Activated CD4-positive, alpha-beta T cell treated with anti-CD3 and anti-CD28 coated beads, Interleukin-2, amount 50 U/mL, for 1 hour (primary cell): ENCODE measurements around the gene EXOSC5.
"Not testable (repeated sequence)": the region's sequence is repeated elsewhere in the genome, so short reads cannot be mapped to it uniquely, and the experiment has no call there.

Experiments
- DNase-seq: peaks from one replicate; pipeline ENCODE4 v3.0.0-alpha.2; 2020

Gene EXOSC5

DNA sequence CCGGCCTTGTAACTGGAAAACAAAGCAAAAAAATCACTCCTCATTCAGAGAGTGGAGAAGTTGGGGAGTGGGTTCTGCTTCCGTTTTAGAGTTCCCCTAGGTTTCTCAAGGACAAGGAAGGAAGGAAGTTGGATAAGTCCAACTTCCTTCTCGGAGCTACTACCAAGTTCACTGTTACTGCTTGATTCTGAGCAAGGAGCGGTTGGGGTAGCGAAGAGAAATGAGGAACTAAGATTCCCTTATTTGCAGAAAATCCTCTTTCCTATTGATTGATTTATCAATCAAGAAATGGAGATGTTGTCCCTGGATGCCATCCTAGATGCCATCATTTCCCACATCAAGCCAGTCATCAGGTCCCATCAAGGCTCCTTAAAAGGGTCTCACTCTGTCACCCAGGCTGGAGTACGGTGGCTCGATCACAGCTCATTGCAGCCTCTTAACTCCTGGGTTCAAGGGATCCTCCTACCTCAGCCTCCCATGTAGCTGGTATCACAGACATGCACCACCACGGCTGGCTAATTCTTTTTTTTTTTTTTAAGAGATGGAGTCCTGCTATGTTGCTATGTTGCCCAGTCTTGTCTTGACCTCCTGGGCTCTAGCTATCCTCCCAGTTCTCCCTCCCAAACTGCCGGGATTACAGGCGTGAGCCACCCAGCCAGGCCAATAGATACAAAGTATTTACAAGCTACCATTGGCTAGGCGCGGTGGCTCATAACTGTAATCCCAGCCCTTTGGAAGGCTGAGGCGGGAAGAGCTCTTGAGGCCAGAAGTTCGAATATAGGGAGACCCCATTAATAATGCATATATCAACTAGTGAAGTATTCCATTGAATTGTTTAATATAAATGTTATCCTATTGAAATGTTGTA is 32.4 kb downstream of the EXOSC5 start:
- DNase-seq, result no peak

DNA sequence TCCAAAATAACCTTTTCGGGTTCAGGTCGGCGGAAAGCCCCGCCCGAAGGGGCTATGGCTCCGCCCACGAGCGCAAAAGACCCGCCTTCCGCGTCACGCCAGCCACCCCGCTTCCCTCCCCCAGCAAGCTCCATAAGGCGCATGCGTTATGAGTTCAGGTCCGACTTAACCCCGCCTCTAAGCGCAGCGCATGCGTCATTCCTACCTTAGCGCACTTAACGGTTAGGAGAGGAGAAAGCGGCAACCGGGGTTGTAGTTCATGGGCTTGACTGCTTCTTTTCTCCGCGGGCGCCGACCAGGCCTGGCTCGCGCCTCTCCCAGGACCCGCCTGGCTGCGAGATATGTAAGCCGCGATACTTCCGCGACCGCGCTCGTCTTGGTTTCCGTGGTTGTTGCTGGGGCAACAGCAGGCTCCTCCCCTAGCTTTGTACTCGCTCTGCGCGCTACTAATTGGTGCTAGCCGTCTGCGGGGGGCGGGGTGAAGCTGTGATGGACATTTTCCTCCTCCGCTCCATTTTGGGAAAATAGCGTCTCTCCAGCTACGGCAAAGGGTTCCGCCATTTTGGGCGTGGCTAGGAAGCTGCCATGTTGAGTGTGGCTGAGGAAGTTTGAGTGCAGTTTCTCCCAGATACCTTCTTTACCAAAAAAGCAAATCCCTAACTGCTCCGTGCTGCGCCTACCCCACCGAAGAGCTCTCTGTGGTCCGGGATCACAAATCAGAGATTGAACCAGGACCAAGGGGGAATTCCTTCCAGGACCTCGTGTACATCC is 33.2 kb downstream of the EXOSC5 start, which contains the start of gene B9D2:
B9D2 (minus strand) TSS at position 397 of the 771 bp plus-strand sequence. CDS start 630 bp downstream, outside the sequence.
- peak; percentile 98 for DNase-seq

GRCh38 chr19:41363371-41363752 is 33.8 kb downstream of the EXOSC5 start:
- DNase-seq, result no peak

GRCh38 chr19:41362143-41362847 is 34.9 kb downstream of the EXOSC5 start:
- DNase-seq, result no peak

DNA sequence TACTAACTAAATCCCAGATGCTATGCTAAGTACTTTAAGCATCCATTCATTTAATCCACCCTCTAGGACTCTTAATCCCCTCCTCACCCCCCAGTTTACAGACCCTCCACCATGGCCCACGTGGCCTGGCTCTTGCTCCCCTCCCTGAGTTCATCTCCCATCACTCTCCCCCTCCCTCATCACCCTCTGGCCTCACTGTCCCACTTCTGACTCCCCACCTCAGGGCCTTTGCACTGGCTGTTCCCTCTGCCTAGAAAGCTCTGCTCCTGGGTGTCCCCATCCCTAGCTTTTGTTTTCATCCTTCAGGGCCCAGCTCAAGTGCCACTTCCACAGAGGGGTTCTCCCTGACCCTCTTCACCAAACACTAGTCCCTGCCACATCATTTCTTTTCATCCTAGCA is 37.4 kb downstream of the EXOSC5 start:
- no peak for DNase-seq

GRCh38 chr19:41357746-41358145 is 39.4 kb downstream of the EXOSC5 start:
- DNase-seq, result no peak

GRCh38 chr19:41356984-41357739 is 40.0 kb downstream of the EXOSC5 start:
- DNase-seq, result no peak

DNA sequence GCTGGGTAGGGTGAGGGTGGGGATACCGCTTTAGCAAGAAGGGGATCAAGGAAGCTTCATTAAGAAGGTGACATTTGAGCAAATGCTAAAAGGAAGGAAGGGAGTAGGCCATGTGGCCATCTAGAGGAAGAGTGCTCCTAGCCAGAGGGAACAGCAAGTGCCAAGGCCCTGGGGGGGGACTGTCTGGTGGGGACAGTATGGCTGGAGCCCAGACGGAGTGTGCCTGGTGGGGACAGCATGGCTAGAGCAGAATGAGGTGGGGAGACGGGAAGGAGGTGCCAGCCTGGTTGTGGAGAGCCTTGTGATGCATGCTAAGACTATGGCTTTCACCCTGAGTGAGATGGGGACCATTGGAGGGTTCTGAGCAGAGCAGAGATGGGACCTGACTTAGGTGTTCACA is 41.4 kb downstream of the EXOSC5 start:
- no peak for DNase-seq

- DNase-seq, result no peak
Measured at GRCh38 chr19:41355035-41355434, 42.1 kb downstream of the EXOSC5 start.

DNA sequence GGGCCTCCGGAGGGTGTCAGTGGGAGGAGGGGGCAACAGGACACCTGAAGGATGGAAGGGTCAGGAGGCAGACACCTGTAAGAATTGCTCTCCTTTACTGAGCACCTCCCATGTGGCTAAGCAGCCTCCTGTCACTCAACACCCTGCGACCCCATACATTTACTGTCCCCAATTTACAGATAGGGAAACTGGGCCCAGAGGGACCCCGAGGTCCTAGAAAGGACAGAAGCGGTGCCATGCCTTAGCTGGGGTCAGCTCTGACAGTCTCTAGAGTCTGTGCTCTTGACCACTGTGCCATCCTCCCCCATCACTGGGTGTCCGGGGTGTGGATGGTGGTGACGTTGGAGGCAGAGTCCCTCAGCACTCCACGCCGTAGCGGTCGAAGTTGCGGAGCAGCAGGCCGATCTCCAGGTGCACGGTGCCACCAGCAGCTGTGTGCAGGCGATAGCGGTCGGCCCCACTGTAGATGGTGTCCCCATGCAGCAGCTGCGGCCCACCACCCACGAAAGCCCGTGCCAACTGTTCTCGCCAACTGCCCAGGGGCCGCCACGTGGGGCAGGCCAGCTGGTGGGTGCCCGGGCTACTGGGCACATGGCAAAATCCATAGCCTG is 42.7 kb downstream of the EXOSC5 start:
- no peak for DNase-seq

GRCh38 chr19:41353466-41354342 is 43.5 kb downstream of the EXOSC5 start, which contains the start of gene TGFB1:
Gene TGFB1, minus strand, starts transcription at chr19:41353922. Its CDS starts 878 bp downstream, at chr19:41353044.
- DNase-seq, result peak; percentile 95

DNA sequence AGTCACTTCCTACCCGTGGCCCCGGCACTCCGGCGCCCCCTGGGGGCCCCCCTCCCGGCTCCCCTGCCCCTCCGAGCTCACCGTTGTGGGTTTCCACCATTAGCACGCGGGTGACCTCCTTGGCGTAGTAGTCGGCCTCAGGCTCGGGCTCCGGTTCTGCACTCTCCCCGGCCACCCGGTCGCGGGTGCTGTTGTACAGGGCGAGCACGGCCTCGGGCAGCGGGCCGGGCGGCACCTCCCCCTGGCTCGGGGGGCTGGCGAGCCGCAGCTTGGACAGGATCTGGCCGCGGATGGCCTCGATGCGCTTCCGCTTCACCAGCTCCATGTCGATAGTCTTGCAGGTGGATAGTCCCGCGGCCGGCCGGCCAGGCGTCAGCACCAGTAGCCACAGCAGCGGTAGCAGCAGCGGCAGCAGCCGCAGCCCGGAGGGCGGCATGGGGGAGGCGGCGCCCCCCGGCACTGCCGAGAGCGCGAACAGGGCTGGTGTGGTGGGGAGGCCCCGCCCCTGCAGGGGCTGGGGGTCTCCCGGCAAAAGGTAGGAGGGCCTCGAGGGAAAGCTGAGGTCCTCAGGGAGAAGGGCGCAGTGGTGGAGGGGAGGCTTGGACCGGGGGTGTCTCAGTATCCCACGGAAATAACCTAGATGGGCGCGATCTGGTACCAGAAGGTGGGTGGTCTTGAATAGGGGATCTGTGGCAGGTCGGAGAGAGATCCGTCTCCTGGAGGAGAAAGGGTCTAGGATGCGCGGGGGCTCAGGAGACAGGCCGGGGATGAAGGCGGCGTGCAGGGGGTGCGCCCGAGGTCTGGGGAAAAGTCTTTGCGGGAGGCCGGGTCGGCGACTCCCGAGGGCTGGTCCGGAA is 44.3 kb downstream of the EXOSC5 start:
- DNase-seq, result peak; percentile 76

DNA sequence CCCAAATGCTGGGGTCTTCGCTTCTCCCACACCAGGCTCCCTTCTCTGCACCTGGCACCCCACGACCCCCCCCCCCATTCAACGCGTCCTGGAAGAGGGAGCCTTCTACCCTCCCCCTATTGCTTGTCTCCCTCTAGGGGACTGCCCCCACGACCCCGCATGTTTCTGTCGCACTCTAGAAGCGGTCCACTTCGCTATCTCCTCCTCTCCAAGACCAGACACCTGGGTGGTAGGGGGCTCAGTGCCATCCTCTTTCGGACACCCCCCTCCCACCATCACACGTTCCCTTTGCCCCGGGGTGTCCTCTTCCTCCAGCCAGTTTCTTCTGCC is 44.9 kb downstream of the EXOSC5 start:
- no peak for DNase-seq

- peak; percentile 80 for DNase-seq
Measured at GRCh38 chr19:41351339-41352245, 45.6 kb downstream of the EXOSC5 start.

- DNase-seq, result no peak
Measured at GRCh38 chr19:41350735-41351338, 46.3 kb downstream of the EXOSC5 start.

GRCh38 chr19:41346916-41347315 is 50.2 kb downstream of the EXOSC5 start:
- not testable (repeated sequence) for DNase-seq

GRCh38 chr19:41344162-41344561 is 53.0 kb downstream of the EXOSC5 start:
- no peak for DNase-seq

GRCh38 chr19:41341669-41342490 is 55.3 kb downstream of the EXOSC5 start:
- DNase-seq, result no peak
